ENCODE measurements around the gene RAB44.

DNA sequence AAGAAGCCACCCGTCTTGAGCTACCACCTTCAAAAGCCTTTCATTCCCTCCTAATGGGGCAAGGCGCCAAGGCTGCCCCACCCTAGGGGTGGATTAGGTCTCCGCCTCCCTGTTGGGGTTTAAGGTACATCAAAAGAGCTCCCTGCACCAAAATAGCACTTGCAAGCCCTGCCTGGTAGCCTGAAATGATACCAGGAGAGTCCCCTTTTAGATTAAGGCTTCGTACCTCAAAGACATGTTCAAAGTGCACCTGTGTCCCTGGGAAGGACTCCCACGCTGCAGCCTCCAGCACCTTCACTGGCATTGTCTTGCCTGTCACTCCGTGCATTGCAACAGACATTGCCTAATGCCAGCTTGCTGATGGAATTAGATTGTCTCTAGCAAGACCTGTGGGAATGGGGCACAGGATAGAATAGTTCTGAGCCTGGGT lies 34.8 kb upstream of the RAB44 start:
- TF ChIP-seq, protein P1, sequence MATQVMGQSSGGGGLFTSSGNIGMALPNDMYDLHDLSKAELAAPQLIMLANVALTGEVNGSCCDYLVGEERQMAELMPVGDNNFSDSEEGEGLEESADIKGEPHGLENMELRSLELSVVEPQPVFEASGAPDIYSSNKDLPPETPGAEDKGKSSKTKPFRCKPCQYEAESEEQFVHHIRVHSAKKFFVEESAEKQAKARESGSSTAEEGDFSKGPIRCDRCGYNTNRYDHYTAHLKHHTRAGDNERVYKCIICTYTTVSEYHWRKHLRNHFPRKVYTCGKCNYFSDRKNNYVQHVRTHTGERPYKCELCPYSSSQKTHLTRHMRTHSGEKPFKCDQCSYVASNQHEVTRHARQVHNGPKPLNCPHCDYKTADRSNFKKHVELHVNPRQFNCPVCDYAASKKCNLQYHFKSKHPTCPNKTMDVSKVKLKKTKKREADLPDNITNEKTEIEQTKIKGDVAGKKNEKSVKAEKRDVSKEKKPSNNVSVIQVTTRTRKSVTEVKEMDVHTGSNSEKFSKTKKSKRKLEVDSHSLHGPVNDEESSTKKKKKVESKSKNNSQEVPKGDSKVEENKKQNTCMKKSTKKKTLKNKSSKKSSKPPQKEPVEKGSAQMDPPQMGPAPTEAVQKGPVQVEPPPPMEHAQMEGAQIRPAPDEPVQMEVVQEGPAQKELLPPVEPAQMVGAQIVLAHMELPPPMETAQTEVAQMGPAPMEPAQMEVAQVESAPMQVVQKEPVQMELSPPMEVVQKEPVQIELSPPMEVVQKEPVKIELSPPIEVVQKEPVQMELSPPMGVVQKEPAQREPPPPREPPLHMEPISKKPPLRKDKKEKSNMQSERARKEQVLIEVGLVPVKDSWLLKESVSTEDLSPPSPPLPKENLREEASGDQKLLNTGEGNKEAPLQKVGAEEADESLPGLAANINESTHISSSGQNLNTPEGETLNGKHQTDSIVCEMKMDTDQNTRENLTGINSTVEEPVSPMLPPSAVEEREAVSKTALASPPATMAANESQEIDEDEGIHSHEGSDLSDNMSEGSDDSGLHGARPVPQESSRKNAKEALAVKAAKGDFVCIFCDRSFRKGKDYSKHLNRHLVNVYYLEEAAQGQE (IDR thresholded peaks at IDR 0.05; ENCODE audit: low read depth): no peak
- TF ChIP-seq, protein P2, sequence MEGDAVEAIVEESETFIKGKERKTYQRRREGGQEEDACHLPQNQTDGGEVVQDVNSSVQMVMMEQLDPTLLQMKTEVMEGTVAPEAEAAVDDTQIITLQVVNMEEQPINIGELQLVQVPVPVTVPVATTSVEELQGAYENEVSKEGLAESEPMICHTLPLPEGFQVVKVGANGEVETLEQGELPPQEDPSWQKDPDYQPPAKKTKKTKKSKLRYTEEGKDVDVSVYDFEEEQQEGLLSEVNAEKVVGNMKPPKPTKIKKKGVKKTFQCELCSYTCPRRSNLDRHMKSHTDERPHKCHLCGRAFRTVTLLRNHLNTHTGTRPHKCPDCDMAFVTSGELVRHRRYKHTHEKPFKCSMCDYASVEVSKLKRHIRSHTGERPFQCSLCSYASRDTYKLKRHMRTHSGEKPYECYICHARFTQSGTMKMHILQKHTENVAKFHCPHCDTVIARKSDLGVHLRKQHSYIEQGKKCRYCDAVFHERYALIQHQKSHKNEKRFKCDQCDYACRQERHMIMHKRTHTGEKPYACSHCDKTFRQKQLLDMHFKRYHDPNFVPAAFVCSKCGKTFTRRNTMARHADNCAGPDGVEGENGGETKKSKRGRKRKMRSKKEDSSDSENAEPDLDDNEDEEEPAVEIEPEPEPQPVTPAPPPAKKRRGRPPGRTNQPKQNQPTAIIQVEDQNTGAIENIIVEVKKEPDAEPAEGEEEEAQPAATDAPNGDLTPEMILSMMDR (IDR thresholded peaks at IDR 0.05 in 2 of 3, conservative IDR thresholded peaks at IDR 0.05 in 1 of 3; ENCODE audit: borderline replicate concordance in 1 of 3, insufficient read depth in 1 of 3, low read depth in 2 of 3, low read length in 2 of 3): no peak
- TF ChIP-seq YY1 (IDR thresholded peaks at IDR 0.05; ENCODE audit: extremely low read depth, insufficient replicate concordance, low read depth, low read length) (no peak), EZH2 (IDR thresholded peaks at IDR 0.05) (no peak), TCF7L2 (IDR thresholded peaks at IDR 0.05; ENCODE audit: borderline replicate concordance, extremely low read depth, insufficient read depth, insufficient read length) (no peak)
- TF ChIP-seq, protein P3, sequence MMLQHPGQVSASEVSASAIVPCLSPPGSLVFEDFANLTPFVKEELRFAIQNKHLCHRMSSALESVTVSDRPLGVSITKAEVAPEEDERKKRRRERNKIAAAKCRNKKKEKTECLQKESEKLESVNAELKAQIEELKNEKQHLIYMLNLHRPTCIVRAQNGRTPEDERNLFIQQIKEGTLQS (IDR thresholded peaks at IDR 0.05): no peak
- TF ChIP-seq, protein P4, sequence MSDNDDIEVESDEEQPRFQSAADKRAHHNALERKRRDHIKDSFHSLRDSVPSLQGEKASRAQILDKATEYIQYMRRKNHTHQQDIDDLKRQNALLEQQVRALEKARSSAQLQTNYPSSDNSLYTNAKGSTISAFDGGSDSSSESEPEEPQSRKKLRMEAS (IDR thresholded peaks at IDR 0.05): no peak

Measured in HCT116 (cell line).